ENCODE measurements around the gene SLC27A5. TPM values are rescaled to one million over a fixed set of nuclear protein-coding genes. Genes with fewer than 3 reads are reported as not detected.
"Not testable (repeated sequence)": the region's sequence is repeated elsewhere in the genome, so short reads cannot be mapped to it uniquely, and the experiment has no call there.

The SLC27A5 gene
- total RNA-seq, 1 donor from 2014 or later = 35.8 TPM

DNA sequence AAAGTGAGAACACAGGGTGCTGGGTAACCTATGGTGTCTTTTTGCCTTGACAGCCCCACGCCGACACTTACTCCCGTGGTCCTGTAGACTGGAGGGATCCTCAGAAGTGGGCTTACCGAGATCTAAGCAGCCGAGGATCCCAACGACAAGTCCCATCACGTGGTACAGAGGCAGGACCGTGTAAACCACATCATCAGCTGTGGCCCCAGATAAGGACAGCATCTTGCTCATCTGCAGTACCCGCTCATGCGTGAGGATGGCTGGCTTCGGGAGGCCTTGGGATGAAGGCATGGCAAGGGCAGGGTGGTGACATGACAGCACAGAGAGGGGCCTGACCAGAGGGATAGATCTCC lies 2.1 kb downstream of the SLC27A5 start:
- H3K4me1 ChIP-seq = peaks cover 13% of the 10 kb centered on the region
- TF ChIP-seq, protein P1, sequence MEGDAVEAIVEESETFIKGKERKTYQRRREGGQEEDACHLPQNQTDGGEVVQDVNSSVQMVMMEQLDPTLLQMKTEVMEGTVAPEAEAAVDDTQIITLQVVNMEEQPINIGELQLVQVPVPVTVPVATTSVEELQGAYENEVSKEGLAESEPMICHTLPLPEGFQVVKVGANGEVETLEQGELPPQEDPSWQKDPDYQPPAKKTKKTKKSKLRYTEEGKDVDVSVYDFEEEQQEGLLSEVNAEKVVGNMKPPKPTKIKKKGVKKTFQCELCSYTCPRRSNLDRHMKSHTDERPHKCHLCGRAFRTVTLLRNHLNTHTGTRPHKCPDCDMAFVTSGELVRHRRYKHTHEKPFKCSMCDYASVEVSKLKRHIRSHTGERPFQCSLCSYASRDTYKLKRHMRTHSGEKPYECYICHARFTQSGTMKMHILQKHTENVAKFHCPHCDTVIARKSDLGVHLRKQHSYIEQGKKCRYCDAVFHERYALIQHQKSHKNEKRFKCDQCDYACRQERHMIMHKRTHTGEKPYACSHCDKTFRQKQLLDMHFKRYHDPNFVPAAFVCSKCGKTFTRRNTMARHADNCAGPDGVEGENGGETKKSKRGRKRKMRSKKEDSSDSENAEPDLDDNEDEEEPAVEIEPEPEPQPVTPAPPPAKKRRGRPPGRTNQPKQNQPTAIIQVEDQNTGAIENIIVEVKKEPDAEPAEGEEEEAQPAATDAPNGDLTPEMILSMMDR (IDR thresholded peaks at IDR 0.05) = no peak
- TF ChIP-seq POLR2AphosphoS5 (IDR thresholded peaks at IDR 0.05; ENCODE audit: insufficient read depth in 1 of 2, low read depth in 1 of 2) (no peak), POLR2A (IDR thresholded peaks at IDR 0.05) (no peak)
- no peaks in the 10 kb centered on the region for H3K27me3 ChIP-seq
- no peak for DNase-seq (ENCODE audit: extremely low spot score in 2 of 2)
- intact Hi-C loops (cut with DNase I) = no loop called here
- no peak overlapping the region for H3K27ac ChIP-seq
- no peaks in the 10 kb centered on the region for H3K36me3 ChIP-seq
- no peak overlapping the region for H3K4me3 ChIP-seq
- no peaks in the 10 kb centered on the region for H3K9me3 ChIP-seq

DNA sequence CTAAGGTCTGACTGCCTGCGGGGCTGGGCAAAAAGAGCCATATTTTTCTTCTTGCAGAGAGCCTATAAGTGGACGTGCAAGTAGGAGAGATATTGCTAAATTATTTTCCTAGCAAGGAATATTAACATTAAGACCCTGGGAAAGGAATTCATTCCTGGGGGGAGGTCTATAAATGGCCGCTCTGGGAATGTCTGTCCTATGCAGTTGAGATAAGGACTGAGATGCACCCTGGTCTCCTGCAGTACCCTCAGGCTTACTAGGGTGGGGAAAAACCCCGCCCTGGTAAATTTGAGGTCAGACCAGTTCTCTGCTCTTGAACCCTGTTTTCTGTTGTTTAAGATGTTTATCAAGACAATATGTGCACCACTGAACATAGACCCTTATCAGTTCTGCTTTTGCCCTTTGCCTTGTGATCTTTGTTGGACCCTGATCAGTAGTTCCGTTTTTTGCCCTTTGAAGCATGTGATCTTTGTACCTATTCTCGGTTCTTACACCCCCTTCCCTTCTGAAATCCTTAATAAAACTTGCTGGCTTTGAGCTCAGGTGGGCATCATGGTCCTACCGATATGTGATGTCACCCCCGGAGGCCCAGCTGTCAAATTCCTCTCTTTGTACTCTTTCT lies 4.1 kb downstream of the SLC27A5 start:
- H3K36me3 ChIP-seq; DNase-seq (ENCODE audit: extremely low spot score in 2 of 2); H3K4me3 ChIP-seq; H3K9me3 ChIP-seq; H3K27ac ChIP-seq; H3K4me1 ChIP-seq; intact Hi-C loops (cut with DNase I); H3K27me3 ChIP-seq: not testable (repeated sequence)

DNA sequence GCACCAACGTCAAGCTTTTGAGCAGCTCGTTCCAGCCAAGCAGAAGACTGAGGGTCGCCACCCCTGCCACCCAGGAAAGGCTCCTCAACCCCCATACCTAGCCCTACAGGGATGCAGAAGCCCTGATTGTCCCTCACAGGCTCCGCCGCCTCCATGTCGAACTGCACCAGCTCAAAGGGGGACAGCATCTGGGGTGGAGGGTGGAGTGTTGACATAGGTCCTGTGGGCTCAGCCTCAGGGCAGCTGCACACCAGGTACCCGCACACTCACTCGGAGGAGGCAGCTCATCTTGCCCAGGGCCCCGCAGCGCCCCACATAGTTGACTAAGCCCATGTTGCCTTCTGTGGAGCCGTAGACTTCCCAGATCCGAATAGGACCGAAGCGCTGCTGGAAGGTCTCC lies 11.6 kb downstream of the SLC27A5 start:
- no peaks in the 10 kb centered on the region for H3K36me3 ChIP-seq
- no peak overlapping the region for H3K27ac ChIP-seq
- intact Hi-C loops (cut with DNase I) = no loop called here
- H3K4me1 ChIP-seq = peaks cover 28% of the 10 kb centered on the region
- H3K4me3 ChIP-seq = peak overlapping the region in 1 of 2 donors; percentile 75
- H3K27me3 ChIP-seq = no peaks in the 10 kb centered on the region
- TF ChIP-seq, protein P1 (IDR thresholded peaks at IDR 0.05) = no peak
- no peak for TF ChIP-seq POLR2AphosphoS5 (IDR thresholded peaks at IDR 0.05; ENCODE audit: insufficient read depth in 1 of 2, low read depth in 1 of 2)
- TF ChIP-seq POLR2A (IDR thresholded peaks at IDR 0.05) = no peak
- DNase-seq (ENCODE audit: extremely low spot score in 2 of 2) = no peak
- H3K9me3 ChIP-seq = no peaks in the 10 kb centered on the region

DNA sequence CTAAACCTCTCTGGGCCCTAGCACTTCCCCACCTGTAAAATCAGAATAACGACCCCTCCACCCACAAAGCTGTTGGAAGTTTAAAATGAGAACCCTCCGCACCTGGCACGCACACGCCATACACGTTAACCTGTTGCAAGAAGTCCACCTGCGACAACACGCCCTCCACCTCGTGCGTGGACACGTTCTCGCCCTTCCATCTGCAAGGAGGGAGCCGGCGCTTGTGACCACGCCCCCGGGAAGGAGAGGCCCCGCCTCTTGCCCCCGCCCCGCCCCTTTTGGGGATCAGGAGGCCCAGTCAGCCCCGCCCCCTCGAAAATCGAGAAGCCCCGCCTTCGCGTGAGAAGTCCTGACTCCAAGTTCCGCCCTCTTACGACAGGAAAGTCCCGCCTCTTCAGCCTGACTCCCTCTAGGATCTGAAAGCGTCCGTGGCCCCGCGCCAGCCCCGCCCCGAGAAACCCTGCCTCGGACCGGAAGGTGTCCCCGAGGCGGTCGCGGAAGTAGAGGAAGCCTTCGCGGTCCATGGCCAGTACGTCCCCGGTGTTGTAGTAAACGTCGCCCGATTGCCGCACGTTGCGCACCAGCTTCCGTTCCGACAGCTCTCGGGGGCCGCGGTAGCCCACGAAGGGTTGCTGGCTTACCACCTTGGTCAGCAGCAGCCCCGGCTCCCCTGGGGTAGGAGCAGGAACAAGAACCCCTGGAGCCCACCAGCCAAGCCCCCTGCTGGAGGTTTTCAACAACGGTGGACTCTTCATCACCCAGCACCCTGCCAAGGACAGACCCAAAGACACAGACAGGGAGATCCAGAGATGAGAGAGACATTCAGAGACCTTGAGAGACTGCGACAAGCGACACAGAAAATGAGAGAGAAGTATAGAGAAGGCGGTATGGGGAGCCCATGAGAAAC lies 12.5 kb downstream of the SLC27A5 start:
- DNase-seq (ENCODE audit: extremely low spot score in 2 of 2) = peak in 1 of 2 donors; percentile 99
- H3K9me3 ChIP-seq = no peaks in the 10 kb centered on the region
- H3K27me3 ChIP-seq = no peaks in the 10 kb centered on the region
- peaks cover 28% of the 10 kb centered on the region for H3K4me1 ChIP-seq
- no peaks in the 10 kb centered on the region for H3K36me3 ChIP-seq
- H3K27ac ChIP-seq = peak overlapping the region; percentile 59
- peak overlapping the region; percentile 51 to 75 for H3K4me3 ChIP-seq
- intact Hi-C loops (cut with DNase I) = no loop called here
- TF ChIP-seq, protein P1 (IDR thresholded peaks at IDR 0.05) = peak in 1 of 3 experiments; percentile 2
- TF ChIP-seq POLR2AphosphoS5 (IDR thresholded peaks at IDR 0.05; ENCODE audit: insufficient read depth in 1 of 2, low read depth in 1 of 2) (peak; percentile 87 to 95), POLR2A (IDR thresholded peaks at IDR 0.05) (peak in 1 of 2 donors; percentile 23)

DNA sequence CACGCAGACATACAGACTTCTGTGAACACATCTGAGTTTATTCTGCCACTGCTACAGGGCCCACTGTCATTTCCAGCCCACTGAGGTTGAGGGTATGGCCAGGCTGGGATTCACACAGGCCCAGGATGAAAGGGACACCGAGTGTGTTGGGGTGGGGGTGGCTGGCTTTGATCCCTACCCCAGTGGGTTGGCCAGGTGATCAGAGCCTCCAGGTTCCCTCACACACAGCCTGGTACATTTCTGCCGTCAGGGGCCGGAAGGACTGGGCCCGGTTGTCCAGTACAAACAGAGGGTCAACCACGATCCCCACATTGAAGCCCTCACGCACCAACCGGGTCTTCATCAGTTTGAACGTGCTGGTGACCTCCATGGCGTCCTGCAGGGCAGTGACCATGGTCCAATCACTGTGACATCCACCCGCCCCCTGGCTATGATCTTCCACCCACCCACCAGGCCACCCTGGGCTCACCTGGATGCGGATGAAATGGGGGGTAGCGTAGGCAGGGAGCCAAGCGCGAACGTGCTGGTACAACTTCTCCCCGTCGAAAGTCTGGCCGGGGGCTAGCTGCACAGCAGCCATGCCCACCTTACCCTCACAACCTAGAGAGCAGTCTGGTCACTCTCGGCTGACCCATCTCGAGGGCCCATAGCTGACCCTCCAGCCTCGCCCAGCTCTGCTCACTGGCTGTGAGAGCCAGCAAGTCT lies 13.3 kb downstream of the SLC27A5 start:
- TF ChIP-seq, protein P1 (IDR thresholded peaks at IDR 0.05) = no peak
- TF ChIP-seq POLR2AphosphoS5 (IDR thresholded peaks at IDR 0.05; ENCODE audit: insufficient read depth in 1 of 2, low read depth in 1 of 2) = no peak
- no peak for TF ChIP-seq POLR2A (IDR thresholded peaks at IDR 0.05)
- no peak for DNase-seq (ENCODE audit: extremely low spot score in 2 of 2)
- Histone ChIP-seq H3K27me3 (no peaks in the 10 kb centered on the region), H3K9me3 (no peaks in the 10 kb centered on the region), H3K4me1 (peaks cover 28% of the 10 kb centered on the region), H3K27ac (no peak overlapping the region), H3K36me3 (no peaks in the 10 kb centered on the region), H3K4me3 (peak overlapping the region; percentile 51 to 75)
- intact Hi-C loops (cut with DNase I) = no loop called here

Data from vagina (tissue), 2 donors.